ENCODE measurements around the gene SOST.

SOST gene

GRCh38 chr17:43767053-43767712, 8.6 kb upstream of the SOST start:
- Mint-ChIP-seq H3K27me3 (no peaks in the 10 kb centered on the region), H3K36me3 (peaks cover 6% of the 10 kb centered on the region), H3K9me3 (ENCODE audit: low read depth) (no peaks in the 10 kb centered on the region), H3K27ac (no peak overlapping the region), H3K4me1 (ENCODE audit: low read depth) (no peaks in the 10 kb centered on the region), H3K4me3 (no peak overlapping the region)

- H3K4me1 Mint-ChIP-seq (ENCODE audit: low read depth), result no peaks in the 10 kb centered on the region
- no peaks in the 10 kb centered on the region for H3K9me3 Mint-ChIP-seq (ENCODE audit: low read depth)
- H3K36me3 Mint-ChIP-seq, result peaks cover 6% of the 10 kb centered on the region
- no peaks in the 10 kb centered on the region for H3K27me3 Mint-ChIP-seq
- no peak overlapping the region for H3K4me3 Mint-ChIP-seq
- H3K27ac Mint-ChIP-seq, result no peak overlapping the region
Observed at GRCh38 chr17:43766413-43767052, 7.9 kb upstream of the SOST start.

- peaks cover 4% of the 10 kb centered on the region for H3K4me1 Mint-ChIP-seq (ENCODE audit: low read depth)
- H3K36me3 Mint-ChIP-seq, result no peaks in the 10 kb centered on the region
- no peak overlapping the region for H3K27ac Mint-ChIP-seq
- no peak overlapping the region for H3K4me3 Mint-ChIP-seq
- no peaks in the 10 kb centered on the region for H3K9me3 Mint-ChIP-seq (ENCODE audit: low read depth)
- peaks cover 10% of the 10 kb centered on the region for H3K27me3 Mint-ChIP-seq
Observed at GRCh38 chr17:43760254-43760852, 1.8 kb upstream of the SOST start.

- Mint-ChIP-seq H3K4me3 (no peak overlapping the region), H3K27ac (no peak overlapping the region), H3K9me3 (ENCODE audit: low read depth) (no peaks in the 10 kb centered on the region), H3K36me3 (no peaks in the 10 kb centered on the region), H3K4me1 (ENCODE audit: low read depth) (peaks cover 4% of the 10 kb centered on the region), H3K27me3 (peaks cover 10% of the 10 kb centered on the region)
Observed at GRCh38 chr17:43759836-43760235, 1.2 kb upstream of the SOST start.

GRCh38 chr17:43758086-43758485, 505 bp downstream of the SOST start:
- Mint-ChIP-seq H3K4me1 (ENCODE audit: low read depth) (peaks cover 4% of the 10 kb centered on the region), H3K9me3 (ENCODE audit: low read depth) (no peaks in the 10 kb centered on the region), H3K36me3 (no peaks in the 10 kb centered on the region), H3K4me3 (no peak overlapping the region), H3K27me3 (peaks cover 14% of the 10 kb centered on the region), H3K27ac (no peak overlapping the region)

GRCh38 chr17:43757171-43757660, 1.4 kb downstream of the SOST start:
- Mint-ChIP-seq H3K4me3 (no peak overlapping the region), H3K27me3 (peaks cover 16% of the 10 kb centered on the region), H3K9me3 (ENCODE audit: low read depth) (no peaks in the 10 kb centered on the region), H3K36me3 (no peaks in the 10 kb centered on the region), H3K4me1 (ENCODE audit: low read depth) (peaks cover 4% of the 10 kb centered on the region), H3K27ac (no peak overlapping the region)

GRCh38 chr17:43756201-43756600, 2.4 kb downstream of the SOST start:
- Mint-ChIP-seq H3K4me1 (ENCODE audit: low read depth) (peaks cover 4% of the 10 kb centered on the region), H3K36me3 (no peaks in the 10 kb centered on the region), H3K27ac (no peak overlapping the region), H3K9me3 (ENCODE audit: low read depth) (no peaks in the 10 kb centered on the region), H3K27me3 (peaks cover 16% of the 10 kb centered on the region), H3K4me3 (no peak overlapping the region)

GRCh38 chr17:43755389-43755875, 3.2 kb downstream of the SOST start:
- Mint-ChIP-seq H3K36me3 (no peaks in the 10 kb centered on the region), H3K4me3 (no peak overlapping the region), H3K4me1 (ENCODE audit: low read depth) (peaks cover 4% of the 10 kb centered on the region), H3K9me3 (ENCODE audit: low read depth) (no peaks in the 10 kb centered on the region), H3K27ac (no peak overlapping the region), H3K27me3 (peaks cover 18% of the 10 kb centered on the region)

- Mint-ChIP-seq H3K4me3 (no peak overlapping the region), H3K4me1 (ENCODE audit: low read depth) (peaks cover 4% of the 10 kb centered on the region), H3K27ac (no peak overlapping the region), H3K27me3 (peaks cover 18% of the 10 kb centered on the region), H3K36me3 (no peaks in the 10 kb centered on the region), H3K9me3 (ENCODE audit: low read depth) (no peaks in the 10 kb centered on the region)
Observed at GRCh38 chr17:43754947-43755346, 3.6 kb downstream of the SOST start.

- H3K27me3 Mint-ChIP-seq, result peaks cover 18% of the 10 kb centered on the region
- H3K4me1 Mint-ChIP-seq (ENCODE audit: low read depth), result peaks cover 4% of the 10 kb centered on the region
- no peak overlapping the region for H3K4me3 Mint-ChIP-seq
- no peaks in the 10 kb centered on the region for H3K9me3 Mint-ChIP-seq (ENCODE audit: low read depth)
- no peaks in the 10 kb centered on the region for H3K36me3 Mint-ChIP-seq
- no peak overlapping the region for H3K27ac Mint-ChIP-seq
Observed at GRCh38 chr17:43753493-43754129, 5.0 kb downstream of the SOST start.

GRCh38 chr17:43750153-43750552, 8.4 kb downstream of the SOST start:
- Mint-ChIP-seq H3K4me1 (ENCODE audit: low read depth) (no peaks in the 10 kb centered on the region), H3K36me3 (no peaks in the 10 kb centered on the region), H3K9me3 (ENCODE audit: low read depth) (no peaks in the 10 kb centered on the region), H3K27ac (no peak overlapping the region), H3K27me3 (peaks cover 15% of the 10 kb centered on the region), H3K4me3 (no peak overlapping the region)

- H3K27ac Mint-ChIP-seq, result no peak overlapping the region
- no peaks in the 10 kb centered on the region for H3K4me1 Mint-ChIP-seq (ENCODE audit: low read depth)
- no peak overlapping the region for H3K4me3 Mint-ChIP-seq
- no peaks in the 10 kb centered on the region for H3K36me3 Mint-ChIP-seq
- peaks cover 20% of the 10 kb centered on the region for H3K27me3 Mint-ChIP-seq
- H3K9me3 Mint-ChIP-seq (ENCODE audit: low read depth), result no peaks in the 10 kb centered on the region
Observed at GRCh38 chr17:43745541-43745940, 13.1 kb downstream of the SOST start.

- Mint-ChIP-seq H3K36me3 (no peaks in the 10 kb centered on the region), H3K4me3 (no peak overlapping the region), H3K4me1 (ENCODE audit: low read depth) (no peaks in the 10 kb centered on the region), H3K9me3 (ENCODE audit: low read depth) (no peaks in the 10 kb centered on the region), H3K27ac (no peak overlapping the region), H3K27me3 (peaks cover 15% of the 10 kb centered on the region)
Observed at GRCh38 chr17:43741636-43742035, 17.0 kb downstream of the SOST start.

GRCh38 chr17:43740541-43740940, 18.1 kb downstream of the SOST start:
- H3K9me3 Mint-ChIP-seq (ENCODE audit: low read depth), result no peaks in the 10 kb centered on the region
- H3K27me3 Mint-ChIP-seq, result peaks cover 15% of the 10 kb centered on the region
- no peaks in the 10 kb centered on the region for H3K4me1 Mint-ChIP-seq (ENCODE audit: low read depth)
- no peak overlapping the region for H3K4me3 Mint-ChIP-seq
- H3K36me3 Mint-ChIP-seq, result no peaks in the 10 kb centered on the region
- no peak overlapping the region for H3K27ac Mint-ChIP-seq

GRCh38 chr17:43737722-43738121, 20.9 kb downstream of the SOST start:
- Mint-ChIP-seq H3K27ac (no peak overlapping the region), H3K9me3 (ENCODE audit: low read depth) (no peaks in the 10 kb centered on the region), H3K4me1 (ENCODE audit: low read depth) (no peaks in the 10 kb centered on the region)

More at GRCh38 chr17:43737722-43738121, 20.9 kb downstream of the SOST start:
- Mint-ChIP-seq H3K27me3 (peaks cover 5% of the 10 kb centered on the region), H3K36me3 (no peaks in the 10 kb centered on the region), H3K4me3 (no peak overlapping the region)

Data from activated naive CD8-positive, alpha-beta T cell (primary cell).